ENCODE data around the gene BORCS6. TPM values are rescaled to one million over a fixed set of nuclear protein-coding genes. Genes with fewer than 3 reads are reported as not detected.
A peak's percentile ranks its signal among the peaks of the same experiment; 100 is the strongest.

Gene BORCS6
- total and polyA plus RNA-seq, 2 of the 13 experiments (the other 11 are each of a cell fraction or from before 2014, with no cell fraction given): 2.0 to 5.1 TPM

DNA sequence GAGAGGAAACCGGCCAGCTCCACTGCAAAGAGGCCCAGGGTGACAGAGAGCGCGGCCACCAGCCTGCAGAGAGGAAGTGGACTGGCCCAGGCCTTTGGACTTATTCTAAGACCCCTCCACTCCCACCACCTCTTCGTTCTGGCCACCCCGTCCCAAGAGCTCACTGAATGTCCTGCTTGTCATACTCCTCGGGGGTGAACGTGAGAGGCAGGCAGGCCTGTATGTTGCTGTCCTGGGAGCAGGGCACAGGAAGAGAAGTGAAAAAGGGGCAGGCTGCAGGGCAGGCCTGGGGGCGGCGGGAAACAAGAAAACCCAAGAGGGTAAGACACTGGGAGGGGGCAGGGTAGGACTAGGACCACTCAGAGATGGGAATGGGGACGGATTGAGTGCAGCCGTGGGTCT, 14.2 kb downstream of the BORCS6 start (continued):
- TF ChIP-seq, protein P1, sequence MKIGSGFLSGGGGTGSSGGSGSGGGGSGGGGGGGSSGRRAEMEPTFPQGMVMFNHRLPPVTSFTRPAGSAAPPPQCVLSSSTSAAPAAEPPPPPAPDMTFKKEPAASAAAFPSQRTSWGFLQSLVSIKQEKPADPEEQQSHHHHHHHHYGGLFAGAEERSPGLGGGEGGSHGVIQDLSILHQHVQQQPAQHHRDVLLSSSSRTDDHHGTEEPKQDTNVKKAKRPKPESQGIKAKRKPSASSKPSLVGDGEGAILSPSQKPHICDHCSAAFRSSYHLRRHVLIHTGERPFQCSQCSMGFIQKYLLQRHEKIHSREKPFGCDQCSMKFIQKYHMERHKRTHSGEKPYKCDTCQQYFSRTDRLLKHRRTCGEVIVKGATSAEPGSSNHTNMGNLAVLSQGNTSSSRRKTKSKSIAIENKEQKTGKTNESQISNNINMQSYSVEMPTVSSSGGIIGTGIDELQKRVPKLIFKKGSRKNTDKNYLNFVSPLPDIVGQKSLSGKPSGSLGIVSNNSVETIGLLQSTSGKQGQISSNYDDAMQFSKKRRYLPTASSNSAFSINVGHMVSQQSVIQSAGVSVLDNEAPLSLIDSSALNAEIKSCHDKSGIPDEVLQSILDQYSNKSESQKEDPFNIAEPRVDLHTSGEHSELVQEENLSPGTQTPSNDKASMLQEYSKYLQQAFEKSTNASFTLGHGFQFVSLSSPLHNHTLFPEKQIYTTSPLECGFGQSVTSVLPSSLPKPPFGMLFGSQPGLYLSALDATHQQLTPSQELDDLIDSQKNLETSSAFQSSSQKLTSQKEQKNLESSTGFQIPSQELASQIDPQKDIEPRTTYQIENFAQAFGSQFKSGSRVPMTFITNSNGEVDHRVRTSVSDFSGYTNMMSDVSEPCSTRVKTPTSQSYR (CRISPR knock-in tag; IDR thresholded peaks at IDR 0.05; ENCODE audit: borderline replicate concordance): no peak
- TF ChIP-seq, protein P2, sequence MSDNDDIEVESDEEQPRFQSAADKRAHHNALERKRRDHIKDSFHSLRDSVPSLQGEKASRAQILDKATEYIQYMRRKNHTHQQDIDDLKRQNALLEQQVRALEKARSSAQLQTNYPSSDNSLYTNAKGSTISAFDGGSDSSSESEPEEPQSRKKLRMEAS (IDR thresholded peaks at IDR 0.05): no peak
- TF ChIP-seq NRL (CRISPR knock-in tag; IDR thresholded peaks at IDR 0.05; ENCODE audit: borderline replicate concordance): 0 out of 2 replicates have a peak, but pooled peaks have one; percentile 14
- TF ChIP-seq, protein P3, sequence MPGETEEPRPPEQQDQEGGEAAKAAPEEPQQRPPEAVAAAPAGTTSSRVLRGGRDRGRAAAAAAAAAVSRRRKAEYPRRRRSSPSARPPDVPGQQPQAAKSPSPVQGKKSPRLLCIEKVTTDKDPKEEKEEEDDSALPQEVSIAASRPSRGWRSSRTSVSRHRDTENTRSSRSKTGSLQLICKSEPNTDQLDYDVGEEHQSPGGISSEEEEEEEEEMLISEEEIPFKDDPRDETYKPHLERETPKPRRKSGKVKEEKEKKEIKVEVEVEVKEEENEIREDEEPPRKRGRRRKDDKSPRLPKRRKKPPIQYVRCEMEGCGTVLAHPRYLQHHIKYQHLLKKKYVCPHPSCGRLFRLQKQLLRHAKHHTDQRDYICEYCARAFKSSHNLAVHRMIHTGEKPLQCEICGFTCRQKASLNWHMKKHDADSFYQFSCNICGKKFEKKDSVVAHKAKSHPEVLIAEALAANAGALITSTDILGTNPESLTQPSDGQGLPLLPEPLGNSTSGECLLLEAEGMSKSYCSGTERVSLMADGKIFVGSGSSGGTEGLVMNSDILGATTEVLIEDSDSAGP (CRISPR knock-in tag; IDR thresholded peaks at IDR 0.05; ENCODE audit: borderline replicate concordance): 0 out of 2 replicates have a peak, but pooled peaks have one; percentile 44
- TF ChIP-seq, protein P4, sequence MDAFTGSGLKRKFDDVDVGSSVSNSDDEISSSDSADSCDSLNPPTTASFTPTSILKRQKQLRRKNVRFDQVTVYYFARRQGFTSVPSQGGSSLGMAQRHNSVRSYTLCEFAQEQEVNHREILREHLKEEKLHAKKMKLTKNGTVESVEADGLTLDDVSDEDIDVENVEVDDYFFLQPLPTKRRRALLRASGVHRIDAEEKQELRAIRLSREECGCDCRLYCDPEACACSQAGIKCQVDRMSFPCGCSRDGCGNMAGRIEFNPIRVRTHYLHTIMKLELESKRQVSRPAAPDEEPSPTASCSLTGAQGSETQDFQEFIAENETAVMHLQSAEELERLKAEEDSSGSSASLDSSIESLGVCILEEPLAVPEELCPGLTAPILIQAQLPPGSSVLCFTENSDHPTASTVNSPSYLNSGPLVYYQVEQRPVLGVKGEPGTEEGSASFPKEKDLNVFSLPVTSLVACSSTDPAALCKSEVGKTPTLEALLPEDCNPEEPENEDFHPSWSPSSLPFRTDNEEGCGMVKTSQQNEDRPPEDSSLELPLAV (CRISPR knock-in tag; conservative IDR thresholded peaks at IDR 0.05; ENCODE audit: low read depth): no peak
- TF ChIP-seq, protein P5, sequence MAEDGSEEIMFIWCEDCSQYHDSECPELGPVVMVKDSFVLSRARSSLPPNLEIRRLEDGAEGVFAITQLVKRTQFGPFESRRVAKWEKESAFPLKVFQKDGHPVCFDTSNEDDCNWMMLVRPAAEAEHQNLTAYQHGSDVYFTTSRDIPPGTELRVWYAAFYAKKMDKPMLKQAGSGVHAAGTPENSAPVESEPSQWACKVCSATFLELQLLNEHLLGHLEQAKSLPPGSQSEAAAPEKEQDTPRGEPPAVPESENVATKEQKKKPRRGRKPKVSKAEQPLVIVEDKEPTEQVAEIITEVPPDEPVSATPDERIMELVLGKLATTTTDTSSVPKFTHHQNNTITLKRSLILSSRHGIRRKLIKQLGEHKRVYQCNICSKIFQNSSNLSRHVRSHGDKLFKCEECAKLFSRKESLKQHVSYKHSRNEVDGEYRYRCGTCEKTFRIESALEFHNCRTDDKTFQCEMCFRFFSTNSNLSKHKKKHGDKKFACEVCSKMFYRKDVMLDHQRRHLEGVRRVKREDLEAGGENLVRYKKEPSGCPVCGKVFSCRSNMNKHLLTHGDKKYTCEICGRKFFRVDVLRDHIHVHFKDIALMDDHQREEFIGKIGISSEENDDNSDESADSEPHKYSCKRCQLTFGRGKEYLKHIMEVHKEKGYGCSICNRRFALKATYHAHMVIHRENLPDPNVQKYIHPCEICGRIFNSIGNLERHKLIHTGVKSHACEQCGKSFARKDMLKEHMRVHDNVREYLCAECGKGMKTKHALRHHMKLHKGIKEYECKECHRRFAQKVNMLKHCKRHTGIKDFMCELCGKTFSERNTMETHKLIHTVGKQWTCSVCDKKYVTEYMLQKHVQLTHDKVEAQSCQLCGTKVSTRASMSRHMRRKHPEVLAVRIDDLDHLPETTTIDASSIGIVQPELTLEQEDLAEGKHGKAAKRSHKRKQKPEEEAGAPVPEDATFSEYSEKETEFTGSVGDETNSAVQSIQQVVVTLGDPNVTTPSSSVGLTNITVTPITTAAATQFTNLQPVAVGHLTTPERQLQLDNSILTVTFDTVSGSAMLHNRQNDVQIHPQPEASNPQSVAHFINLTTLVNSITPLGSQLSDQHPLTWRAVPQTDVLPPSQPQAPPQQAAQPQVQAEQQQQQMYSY (CRISPR knock-in tag; IDR thresholded peaks at IDR 0.05): no peak
- TF ChIP-seq ZNF296 (CRISPR knock-in tag; conservative IDR thresholded peaks at IDR 0.05): no peak
- no peak for TF ChIP-seq TP53 (CRISPR knock-in tag; conservative IDR thresholded peaks at IDR 0.05)
- TF ChIP-seq MTF1 (CRISPR knock-in tag; IDR thresholded peaks at IDR 0.05): no peak
- no peak for TF ChIP-seq NFYB (CRISPR knock-in tag; IDR thresholded peaks at IDR 0.05)
- TF ChIP-seq ZNF75D (CRISPR knock-in tag; IDR thresholded peaks at IDR 0.05; ENCODE audit: borderline replicate concordance): 0 out of 2 replicates have a peak, but pooled peaks have one; percentile 35
- 0 out of 2 replicates have a peak, but pooled peaks have one; percentile 6 for TF ChIP-seq ARNT2 (CRISPR knock-in tag; IDR thresholded peaks at IDR 0.05; ENCODE audit: low read depth)
- no peak for TF ChIP-seq ZNF484 (CRISPR knock-in tag; IDR thresholded peaks at IDR 0.05; ENCODE audit: borderline replicate concordance, low read depth)
- TF ChIP-seq, protein P6, sequence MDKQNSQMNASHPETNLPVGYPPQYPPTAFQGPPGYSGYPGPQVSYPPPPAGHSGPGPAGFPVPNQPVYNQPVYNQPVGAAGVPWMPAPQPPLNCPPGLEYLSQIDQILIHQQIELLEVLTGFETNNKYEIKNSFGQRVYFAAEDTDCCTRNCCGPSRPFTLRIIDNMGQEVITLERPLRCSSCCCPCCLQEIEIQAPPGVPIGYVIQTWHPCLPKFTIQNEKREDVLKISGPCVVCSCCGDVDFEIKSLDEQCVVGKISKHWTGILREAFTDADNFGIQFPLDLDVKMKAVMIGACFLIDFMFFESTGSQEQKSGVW (CRISPR knock-in tag; IDR thresholded peaks at IDR 0.05; ENCODE audit: borderline replicate concordance): no peak
- no peak for TF ChIP-seq ZNF768 (CRISPR knock-in tag; IDR thresholded peaks at IDR 0.05)
- TF ChIP-seq TGIF2 (CRISPR knock-in tag; IDR thresholded peaks at IDR 0.05): no peak
- TF ChIP-seq, protein P7, sequence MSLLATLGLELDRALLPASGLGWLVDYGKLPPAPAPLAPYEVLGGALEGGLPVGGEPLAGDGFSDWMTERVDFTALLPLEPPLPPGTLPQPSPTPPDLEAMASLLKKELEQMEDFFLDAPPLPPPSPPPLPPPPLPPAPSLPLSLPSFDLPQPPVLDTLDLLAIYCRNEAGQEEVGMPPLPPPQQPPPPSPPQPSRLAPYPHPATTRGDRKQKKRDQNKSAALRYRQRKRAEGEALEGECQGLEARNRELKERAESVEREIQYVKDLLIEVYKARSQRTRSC (CRISPR knock-in tag; IDR thresholded peaks at IDR 0.05; ENCODE audit: low read depth): no peak
- 0 out of 2 replicates have a peak, but pooled peaks have one; percentile 40 for TF ChIP-seq HDAC1 (CRISPR knock-in tag; IDR thresholded peaks at IDR 0.05)

Measured in HepG2 (cell line).